ENCODE results near the gene PTDSS2. TPM values are rescaled to one million over a fixed set of nuclear protein-coding genes. Genes with fewer than 3 reads are reported as not detected.

Gene PTDSS2
- total and polyA plus RNA-seq, 2 of the 13 experiments (the other 11 are each of a cell fraction or from before 2014, with no cell fraction given) = 21.7 to 26.4 TPM

DNA sequence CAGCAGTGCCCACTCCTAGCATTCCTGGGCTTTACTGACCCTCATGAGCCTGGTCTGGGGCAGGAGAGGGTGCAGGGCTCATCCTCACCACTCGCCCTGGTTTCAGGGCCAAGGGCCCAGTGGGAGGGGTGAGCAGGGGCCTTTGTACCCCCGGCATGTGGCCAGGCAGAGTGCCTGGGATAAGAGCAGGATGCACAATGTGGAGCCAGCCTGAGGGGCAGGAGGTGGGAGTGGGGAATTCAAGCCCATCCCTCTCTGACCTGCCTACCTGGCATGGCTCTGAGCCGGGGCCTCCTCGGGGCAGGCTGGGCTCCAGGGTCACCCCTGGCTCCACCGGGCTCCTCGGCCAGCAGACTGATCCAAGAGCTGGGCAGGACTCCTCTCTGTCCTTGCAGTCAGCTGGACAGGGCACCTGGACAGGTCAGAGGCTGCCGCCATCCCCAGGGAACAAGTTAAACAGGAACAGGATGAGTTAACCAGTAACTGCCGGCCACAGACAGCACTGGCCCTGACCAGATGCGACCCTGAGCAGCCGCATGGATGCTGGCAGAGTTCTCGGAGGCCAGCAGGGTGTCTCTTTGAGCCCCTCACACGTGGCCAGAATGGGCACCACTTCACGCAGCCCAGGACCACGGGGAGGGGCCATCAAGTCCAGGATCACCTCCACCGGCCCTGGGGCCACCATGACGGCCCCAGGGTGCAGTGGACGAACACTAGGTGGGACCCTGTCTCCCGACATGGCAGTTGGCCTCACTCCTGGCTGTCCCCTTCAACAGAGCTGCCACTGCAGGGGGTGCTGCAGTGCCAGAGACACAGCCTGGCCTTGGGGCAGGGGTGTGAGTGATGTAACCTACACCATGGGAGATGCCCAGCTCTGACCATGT, 40.2 kb upstream of the PTDSS2 start:
- peak overlapping the region; percentile 94 for H3K4me2 ChIP-seq (ENCODE audit: low read depth, low read length)
- DNase-seq (ENCODE audit: low spot score) = peak; percentile 64
- H3K4me3 ChIP-seq (replicated peaks in 1 of 3; ENCODE audit: insufficient read depth in 1 of 3, low read depth in 2 of 3, low read length in 3 of 3) = peak overlapping the region; percentile 35 to 68 (median 35)
- intact Hi-C loops (cut with micrococcal nuclease; ENCODE audit: unreplicated experiment) = loop anchor here (5.0 kb wide), 1 partner anchor 37 kb away; no protein-coding TSS in a partner anchor
- WGBS (ENCODE audit: low lambda C conversion rate) = 0% methylated on average over 2 of the region's 18 CpGs
- in situ Hi-C loops (cut with HindIII; ENCODE audit: extremely low pct_ligation_motif_present, low pct_unique_long_range_greater_than_20kb) = loop anchor here (5.0 kb wide), 1 partner anchor 32 kb away; the partner anchor contains the start of gene ANO9
- BruUV-seq (replicated peaks) = no TSS peak
- peak; percentile 28 for FAIRE-seq
- H4K20me1 ChIP-seq (ENCODE audit: insufficient read depth, low read length) = no peaks in the 10 kb centered on the region
- H3K4me1 ChIP-seq (ENCODE audit: insufficient read depth, low read length) = peaks cover 53% of the 10 kb centered on the region
- POLR2A ChIA-PET = interaction anchor here (0.8 to 3.8 kb wide), 5 partner anchors 11 to 38 kb away, joined by 3 to 31 read pairs (median 3); no protein-coding TSS in a partner anchor
- H3K9ac ChIP-seq (ENCODE audit: insufficient read depth, low read depth, low read length) = peak overlapping the region; percentile 58
- CTCF ChIA-PET (ENCODE audit: low intra/inter-chr PET ratio, low total read pairs) = no interaction called here
- no peak overlapping the region for H2AFZ ChIP-seq (ENCODE audit: low read length)
- no peaks in the 10 kb centered on the region for H3K79me2 ChIP-seq (ENCODE audit: insufficient read depth, low read length)
- ATAC-seq = peak; percentile 84
- peak overlapping the region; percentile 78 for H3K27ac ChIP-seq (ENCODE audit: extremely low read length, insufficient read depth, low read length)
- no peaks in the 10 kb centered on the region for H3K36me3 ChIP-seq (replicated peaks in 1 of 2; ENCODE audit: control insufficient read depth in 1 of 2, insufficient read depth in 2 of 2, low read length in 2 of 2)
- H3K27me3 ChIP-seq (ENCODE audit: control insufficient read depth in 1 of 2, insufficient read depth in 2 of 2, low read length in 2 of 2) = 0 out of 5 replicates have a peak, but pooled peaks cover 0 to 3% of the 10 kb centered on the region in 2 experiments
- H3K9me3 ChIP-seq (ENCODE audit: low read length) = no peaks in the 10 kb centered on the region
- no peak for TF ChIP-seq ZNF512 (CRISPR knock-in tag; IDR thresholded peaks at IDR 0.05)
- TF ChIP-seq HBP1 (CRISPR knock-in tag; IDR thresholded peaks at IDR 0.05; ENCODE audit: low read depth) = no peak; the same call in 1 of the 2 replicates
- TF ChIP-seq, protein P1, sequence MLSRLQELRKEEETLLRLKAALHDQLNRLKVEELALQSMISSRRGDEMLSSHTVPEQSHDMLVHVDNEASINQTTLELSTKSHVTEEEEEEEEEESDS (CRISPR knock-in tag; IDR thresholded peaks at IDR 0.05; ENCODE audit: borderline replicate concordance) = no peak
- no peak for TF ChIP-seq PRDM10 (CRISPR knock-in tag; IDR thresholded peaks at IDR 0.05; ENCODE audit: low read depth)
- no peak for TF ChIP-seq ZNF775 (CRISPR knock-in tag; IDR thresholded peaks at IDR 0.05; ENCODE audit: borderline replicate concordance)
- TF ChIP-seq HDAC1 (CRISPR knock-in tag; IDR thresholded peaks at IDR 0.05) = peak; percentile 29; the same call in 1 of the 2 replicates
- no peak for TF ChIP-seq ZNF280D (CRISPR knock-in tag; IDR thresholded peaks at IDR 0.05)
- no peak for TF ChIP-seq RNF219 (CRISPR knock-in tag; IDR thresholded peaks at IDR 0.05)
